ENCODE data around the gene OR52W1.

The OR52W1 gene

GRCh38 chr11:6199174-6199810 lies at the start of gene OR52W1:
TSS of gene OR52W1 (plus strand) at chr11:6199224. CDS start at chr11:6199224, 0 bp downstream.
- DNase-seq (ENCODE audit: low read depth), result no peak

GRCh38 chr11:6151117-6151516 lies 47.9 kb upstream of the OR52W1 start:
- no peak for DNase-seq (ENCODE audit: low read depth)

- no peak for DNase-seq (ENCODE audit: low read depth)
Measured at GRCh38 chr11:6152126-6152525, 46.9 kb upstream of the OR52W1 start.

GRCh38 chr11:6156628-6157359 lies 42.2 kb upstream of the OR52W1 start:
- no peak for DNase-seq (ENCODE audit: low read depth)

- DNase-seq (ENCODE audit: low read depth), result no peak
Measured at GRCh38 chr11:6170226-6170625, 28.8 kb upstream of the OR52W1 start, which contains the start of gene OR52B2. TSS of gene OR52B2 (minus strand) at chr11:6170326. CDS start at chr11:6170326, 0 bp downstream.

GRCh38 chr11:6175440-6175839 lies 23.6 kb upstream of the OR52W1 start:
- no peak for DNase-seq (ENCODE audit: low read depth)

GRCh38 chr11:6191742-6192141 lies 7.3 kb upstream of the OR52W1 start:
- DNase-seq (ENCODE audit: low read depth), result no peak

- peak; percentile 90 for DNase-seq (ENCODE audit: low read depth)
Measured at GRCh38 chr11:6194065-6194581, 4.9 kb upstream of the OR52W1 start.

GRCh38 chr11:6196396-6196795 lies 2.6 kb upstream of the OR52W1 start:
- DNase-seq (ENCODE audit: low read depth), result peak; percentile 44

- DNase-seq (ENCODE audit: low read depth), result peak; percentile 56
Measured at GRCh38 chr11:6197466-6198200, 1.4 kb upstream of the OR52W1 start.

- peak; percentile 62 for DNase-seq (ENCODE audit: low read depth)
Measured at GRCh38 chr11:6200975-6201374, 2.0 kb downstream of the OR52W1 start.

- peak; percentile 80 for DNase-seq (ENCODE audit: low read depth)
Measured at GRCh38 chr11:6201481-6201880, 2.5 kb downstream of the OR52W1 start.

- DNase-seq (ENCODE audit: low read depth), result peak; percentile 60
Measured at GRCh38 chr11:6202041-6202440, 3.0 kb downstream of the OR52W1 start.

- DNase-seq (ENCODE audit: low read depth), result no peak
Measured at GRCh38 chr11:6203327-6203726, 4.3 kb downstream of the OR52W1 start.

- peak; percentile 49 for DNase-seq (ENCODE audit: low read depth)
Measured at GRCh38 chr11:6204706-6205105, 5.7 kb downstream of the OR52W1 start.

GRCh38 chr11:6205366-6205765 lies 6.3 kb downstream of the OR52W1 start, which contains the start of gene C11orf42:
TSS of gene C11orf42 (plus strand) at chr11:6205557. CDS start at chr11:6205616, 59 bp downstream.
- DNase-seq (ENCODE audit: low read depth), result no peak

- DNase-seq (ENCODE audit: low read depth), result peak; percentile 52
Measured at GRCh38 chr11:6206456-6207180, 7.6 kb downstream of the OR52W1 start.

GRCh38 chr11:6209801-6210200 lies 10.8 kb downstream of the OR52W1 start:
- DNase-seq (ENCODE audit: low read depth), result no peak

- DNase-seq (ENCODE audit: low read depth), result peak; percentile 33
Measured at GRCh38 chr11:6210274-6210955, 11.4 kb downstream of the OR52W1 start.

GRCh38 chr11:6214530-6214929 lies 15.5 kb downstream of the OR52W1 start:
- DNase-seq (ENCODE audit: low read depth), result no peak

- DNase-seq (ENCODE audit: low read depth), result no peak
Measured at GRCh38 chr11:6216501-6216900, 17.5 kb downstream of the OR52W1 start.

All from amniotic epithelial cell (primary cell).